ENCODE data around the gene RPL36. TPM values are rescaled to one million over a fixed set of nuclear protein-coding genes. Genes with fewer than 3 reads are reported as not detected.

Gene RPL36
- polyA plus RNA-seq (2013, experiment 1 of 2; ENCODE audit: insufficient read length) = 998 TPM
- polyA plus RNA-seq (2013, experiment 2 of 2; ENCODE audit: insufficient read length) = 1,065 TPM

GRCh38 chr19:5690125-5690954 is at the start of gene RPL36:
Gene RPL36, plus strand, starts transcription at chr19:5690295. Its CDS starts 213 bp downstream, at chr19:5690508.
- peak; percentile 96 for DNase-seq

- no peak for DNase-seq
Measured at GRCh38 chr19:5641171-5641570, 48.9 kb upstream of the RPL36 start.

- DNase-seq = no peak
Measured at GRCh38 chr19:5642204-5642603, 47.9 kb upstream of the RPL36 start.

GRCh38 chr19:5643060-5643459 is 47.0 kb upstream of the RPL36 start:
- DNase-seq = no peak

GRCh38 chr19:5644037-5644436 is 46.1 kb upstream of the RPL36 start:
- DNase-seq = no peak

GRCh38 chr19:5645409-5645808 is 44.7 kb upstream of the RPL36 start:
- no peak for DNase-seq

GRCh38 chr19:5646703-5647102 is 43.4 kb upstream of the RPL36 start:
- no peak for DNase-seq

- DNase-seq = no peak
Measured at GRCh38 chr19:5648464-5648863, 41.6 kb upstream of the RPL36 start.

- DNase-seq = no peak
Measured at GRCh38 chr19:5651361-5651760, 38.7 kb upstream of the RPL36 start.

- DNase-seq = no peak
Measured at GRCh38 chr19:5652261-5652660, 37.8 kb upstream of the RPL36 start.

- DNase-seq = no peak
Measured at GRCh38 chr19:5654931-5655330, 35.2 kb upstream of the RPL36 start.

- DNase-seq = no peak
Measured at GRCh38 chr19:5655412-5655811, 34.7 kb upstream of the RPL36 start.

- DNase-seq = no peak
Measured at GRCh38 chr19:5661483-5661882, 28.6 kb upstream of the RPL36 start.

GRCh38 chr19:5663904-5664303 is 26.2 kb upstream of the RPL36 start:
- DNase-seq = no peak

- no peak for DNase-seq
Measured at GRCh38 chr19:5664515-5664914, 25.6 kb upstream of the RPL36 start.

GRCh38 chr19:5665781-5666513 is 24.1 kb upstream of the RPL36 start:
- DNase-seq = no peak

GRCh38 chr19:5666921-5667610 is 23.0 kb upstream of the RPL36 start:
- no peak for DNase-seq

- no peak for DNase-seq
Measured at GRCh38 chr19:5667751-5668271, 22.3 kb upstream of the RPL36 start.

GRCh38 chr19:5669212-5669611 is 20.9 kb upstream of the RPL36 start:
- no peak for DNase-seq

GRCh38 chr19:5671600-5671999 is 18.5 kb upstream of the RPL36 start:
- DNase-seq = no peak

GRCh38 chr19:5672708-5673459 is 17.2 kb upstream of the RPL36 start:
- no peak for DNase-seq

GRCh38 chr19:5673752-5674151 is 16.3 kb upstream of the RPL36 start:
- DNase-seq = no peak
